AG09319 (cell line): ENCODE data around the gene DYNC1H1.
"Not testable (repeated sequence)": the region's sequence is repeated elsewhere in the genome, so short reads cannot be mapped to it uniquely, and the experiment has no call there.

Experiments
- DNase-seq: peaks from one replicate; pipeline ENCODE4 v3.0.0-alpha.2; 2010; ENCODE audit warnings: low read depth; ENCODE audit errors: extremely low read depth
- TF ChIP-seq, protein P1 (sequence below): IDR thresholded peaks from 2 replicates; pipeline ENCODE4 v1.5.1; 2011; ENCODE audit warnings: low read depth, mild to moderate bottlenecking, inconsistent platforms, low read length, moderate library complexity

Gene DYNC1H1

GRCh38 chr14:101965770-101966722 lies 1.7 kb downstream of the DYNC1H1 start:
- TF ChIP-seq, protein P1, sequence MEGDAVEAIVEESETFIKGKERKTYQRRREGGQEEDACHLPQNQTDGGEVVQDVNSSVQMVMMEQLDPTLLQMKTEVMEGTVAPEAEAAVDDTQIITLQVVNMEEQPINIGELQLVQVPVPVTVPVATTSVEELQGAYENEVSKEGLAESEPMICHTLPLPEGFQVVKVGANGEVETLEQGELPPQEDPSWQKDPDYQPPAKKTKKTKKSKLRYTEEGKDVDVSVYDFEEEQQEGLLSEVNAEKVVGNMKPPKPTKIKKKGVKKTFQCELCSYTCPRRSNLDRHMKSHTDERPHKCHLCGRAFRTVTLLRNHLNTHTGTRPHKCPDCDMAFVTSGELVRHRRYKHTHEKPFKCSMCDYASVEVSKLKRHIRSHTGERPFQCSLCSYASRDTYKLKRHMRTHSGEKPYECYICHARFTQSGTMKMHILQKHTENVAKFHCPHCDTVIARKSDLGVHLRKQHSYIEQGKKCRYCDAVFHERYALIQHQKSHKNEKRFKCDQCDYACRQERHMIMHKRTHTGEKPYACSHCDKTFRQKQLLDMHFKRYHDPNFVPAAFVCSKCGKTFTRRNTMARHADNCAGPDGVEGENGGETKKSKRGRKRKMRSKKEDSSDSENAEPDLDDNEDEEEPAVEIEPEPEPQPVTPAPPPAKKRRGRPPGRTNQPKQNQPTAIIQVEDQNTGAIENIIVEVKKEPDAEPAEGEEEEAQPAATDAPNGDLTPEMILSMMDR: no peak
- DNase-seq: no peak

DNA sequence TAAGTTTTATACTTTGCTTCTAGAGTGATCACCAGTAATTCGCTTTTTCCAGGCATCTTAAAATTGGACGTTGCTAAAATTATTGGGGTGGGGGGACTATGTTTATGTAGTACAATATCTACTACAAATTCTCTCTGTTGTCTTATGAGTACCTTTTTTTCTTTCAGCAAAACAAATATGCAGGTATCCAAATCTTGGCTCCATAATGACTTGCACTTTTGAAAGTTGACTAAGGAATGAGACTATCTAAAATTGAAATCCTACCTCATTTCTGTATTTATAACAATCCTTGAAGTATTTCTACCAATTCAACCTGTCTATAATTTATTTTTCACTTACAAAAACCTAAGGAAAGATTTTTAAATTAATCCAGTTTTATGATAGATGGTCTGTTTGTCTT lies 2.4 kb downstream of the DYNC1H1 start:
- TF ChIP-seq, protein P1: no peak
- no peak for DNase-seq

- no peak for DNase-seq
- TF ChIP-seq, protein P1: no peak
Observed at GRCh38 chr14:101968186-101968585, 3.8 kb downstream of the DYNC1H1 start.

GRCh38 chr14:101969481-101969880 lies 5.1 kb downstream of the DYNC1H1 start:
- DNase-seq: no peak
- TF ChIP-seq, protein P1: no peak

DNA sequence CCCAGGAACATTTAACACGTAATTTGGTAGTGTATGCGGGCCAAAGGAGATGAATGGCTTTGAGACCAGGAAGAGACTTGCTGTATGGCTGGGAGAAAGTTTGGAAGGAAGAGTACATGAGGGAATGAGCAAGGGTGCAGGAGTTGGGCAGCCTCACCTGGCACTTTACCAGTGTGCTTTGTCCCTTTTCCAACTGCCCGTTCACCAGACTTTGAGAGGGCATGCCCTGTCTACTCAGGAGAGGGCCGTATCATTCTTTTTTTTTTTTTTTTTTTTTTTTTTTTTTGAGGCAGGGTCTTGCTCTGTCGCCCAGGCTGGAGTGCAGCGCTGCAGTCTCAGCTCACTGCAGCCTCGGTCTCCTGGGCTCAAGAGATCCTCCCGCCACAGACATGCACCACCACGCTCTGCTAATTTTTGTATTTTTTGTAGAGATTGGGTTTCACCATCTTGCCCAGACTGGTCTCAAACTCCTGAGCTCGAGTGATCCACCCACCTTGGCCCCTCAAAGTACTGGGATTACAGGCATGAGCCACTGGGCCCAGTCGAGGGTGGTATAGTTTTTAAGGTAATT lies 6.5 kb downstream of the DYNC1H1 start:
- TF ChIP-seq, protein P1: no peak
- DNase-seq: no peak

DNA sequence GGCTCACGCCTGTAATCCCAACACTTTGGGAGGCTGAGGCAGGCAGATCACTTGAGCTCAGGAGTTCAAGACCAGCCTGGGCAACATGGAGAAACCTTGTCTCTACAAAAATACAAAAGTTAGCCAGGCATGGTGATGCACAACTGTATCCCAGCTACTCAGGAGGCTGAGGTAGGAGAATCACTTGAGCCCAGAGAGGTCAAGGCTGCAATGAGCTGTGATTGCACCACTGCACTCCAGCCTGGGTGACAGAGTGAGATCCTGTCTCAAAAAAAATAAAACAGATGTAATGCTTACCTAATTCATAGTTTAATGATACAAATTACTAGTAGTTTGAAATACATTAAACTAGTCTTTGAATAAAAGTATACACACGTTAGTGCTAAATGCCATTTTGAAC lies 7.1 kb downstream of the DYNC1H1 start:
- not testable (repeated sequence) for DNase-seq

- TF ChIP-seq, protein P1: no peak
Observed at GRCh38 chr14:101972126-101972866, 7.9 kb downstream of the DYNC1H1 start.

More at GRCh38 chr14:101972126-101972866, 7.9 kb downstream of the DYNC1H1 start:
- DNase-seq: peak; percentile 97
